A673 (cell line): ENCODE measurements around the gene SLCO2A1. TPM values are rescaled to one million over a fixed set of nuclear protein-coding genes. Genes with fewer than 3 reads are reported as not detected.
"Not testable (repeated sequence)": the region's sequence is repeated elsewhere in the genome, so short reads cannot be mapped to it uniquely, and the experiment has no call there.

ENCODE experiments used
- BruUV-seq: library from RNA; stranded (reverse); fragments of 400-500 nt; replicated peaks from 2 replicates; lab custom pipeline; 2021; lab: Mats Ljungman, UMichigan
- CTCF ChIA-PET: fragments of 300-600 bp; sonication (Branson Sonifier 250); formaldehyde crosslinking; loops from one replicate; lab custom pipeline; 2022; ENCODE audit warnings: antibody characterized with exemption; lab: Charles Lee
- POLR2A ChIA-PET: fragments of 300-600 bp; sonication (Branson Sonifier 250); formaldehyde crosslinking; loops from one replicate; lab custom pipeline; 2022; ENCODE audit warnings: antibody characterized with exemption; ENCODE audit not compliant: low non-redundant PET; lab: Charles Lee
- DNase-seq: peaks from one replicate; pipeline ENCODE4 v3.0.0-alpha.2; 2015; ENCODE audit warnings: low spot score
- H3K27ac ChIP-seq: fragments of 200-600 bp; sonication (generic); 2 replicates; pipeline ENCODE4 v1.5.1; 2016; ENCODE audit warnings: mixed run types, low read depth, mild to moderate bottlenecking, mixed read lengths, antibody characterized with exemption, low read length; ENCODE audit not compliant: poor library complexity, severe bottlenecking
- H3K27me3 ChIP-seq: fragments of 200-600 bp; sonication (generic); replicated peaks from 2 replicates; pipeline ENCODE4 v1.6.1; 2017; ENCODE audit warnings: mixed run types, low read depth, mild to moderate bottlenecking, mixed read lengths, antibody characterized with exemption, low read length; ENCODE audit not compliant: insufficient read depth, poor library complexity
- H3K36me3 ChIP-seq: fragments of 200-600 bp; sonication (generic); 2 replicates; pipeline ENCODE4 v1.6.1; 2016; ENCODE audit warnings: mixed run types, mild to moderate bottlenecking, mixed read lengths, antibody characterized with exemption, low read length; ENCODE audit not compliant: insufficient read depth, poor library complexity, severe bottlenecking
- H3K4me1 ChIP-seq: fragments of 200-600 bp; sonication (generic); 2 replicates; pipeline ENCODE4 v1.6.1; 2017; ENCODE audit warnings: mixed run types, mild to moderate bottlenecking, mixed read lengths, antibody characterized with exemption, low read length; ENCODE audit not compliant: insufficient read depth, poor library complexity, severe bottlenecking
- H3K4me3 ChIP-seq: fragments of 200-600 bp; sonication (generic); 2 replicates; pipeline ENCODE4 v1.5.1; 2016; ENCODE audit warnings: low read depth, mixed run types, mild to moderate bottlenecking, mixed read lengths, low read length; ENCODE audit not compliant: poor library complexity, severe bottlenecking
- H3K9me3 ChIP-seq: fragments of 200-600 bp; sonication (generic); 2 replicates; pipeline ENCODE4 v1.6.1; 2016; ENCODE audit warnings: mixed run types, low read depth, mild to moderate bottlenecking, mixed read lengths, antibody characterized with exemption, low read length; ENCODE audit not compliant: poor library complexity, severe bottlenecking
- EZH2 ChIP-seq: fragments of 200-600 bp; sonication (generic); IDR thresholded peaks from 2 replicates; pipeline ENCODE4 v1.6.1; 2017; ENCODE audit warnings: borderline replicate concordance, low read depth, mild to moderate bottlenecking, mixed read lengths, antibody characterized with exemption, low read length; ENCODE audit not compliant: poor library complexity, severe bottlenecking
- intact Hi-C: fragments of 100-400 bp; cut with micrococcal nuclease; formaldehyde crosslinking; loops from one replicate; pipeline ENCODE4 v1.10.0; 2022; ENCODE audit not compliant: unreplicated experiment
- total RNA-seq: library from RNA; stranded (reverse); gene quantifications from 2 replicates; pipeline ENCODE4 v1.2.3, GENCODE V29; 2021
- TF ChIP-seq, protein P1 (sequence below): fragments of 300-800, 200-600 bp; sonication (generic); conservative IDR thresholded peaks from 2 replicates; pipeline ENCODE4 v1.5.1; 2017; ENCODE audit warnings: low read depth, mild to moderate bottlenecking, antibody characterized with exemption, low read length, moderate library complexity, mixed read lengths

SLCO2A1 gene
- total RNA-seq, 1 experiment from 2014 or later, result not detected

DNA sequence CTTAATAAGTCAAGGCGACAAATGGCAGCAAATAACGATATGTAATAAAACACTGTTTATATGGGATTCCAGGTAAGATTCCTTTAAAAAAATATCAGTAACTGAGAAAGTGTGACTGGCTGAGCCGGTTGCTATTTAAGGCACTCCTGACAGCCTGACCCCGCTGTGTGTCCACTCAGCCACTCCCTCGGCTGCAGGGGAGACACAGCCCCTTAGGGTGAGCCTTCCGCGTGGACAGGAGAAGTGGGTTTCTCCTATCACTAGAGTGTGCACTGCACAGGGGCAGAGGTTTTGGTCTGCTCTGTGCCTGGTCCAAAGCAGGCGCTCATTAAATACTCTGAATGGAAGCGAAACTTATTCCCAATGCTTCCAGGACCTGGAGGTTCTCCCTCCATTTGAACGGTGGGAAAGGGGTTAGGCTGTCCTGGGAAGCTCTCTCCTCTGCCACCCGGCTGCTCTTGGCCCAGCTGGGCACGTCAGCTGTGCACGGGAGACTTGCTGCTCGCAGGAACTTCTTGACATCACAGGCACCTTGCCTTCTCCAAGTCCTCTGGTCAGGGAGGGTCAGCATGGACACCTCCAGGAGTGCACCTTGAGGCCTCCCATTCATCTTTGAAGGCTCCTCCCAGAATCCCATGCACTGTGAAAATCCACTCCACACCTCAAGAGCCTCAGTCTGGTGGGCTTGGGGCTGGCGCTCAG lies 43.3 kb upstream of the SLCO2A1 start:
- TF ChIP-seq, protein P1, sequence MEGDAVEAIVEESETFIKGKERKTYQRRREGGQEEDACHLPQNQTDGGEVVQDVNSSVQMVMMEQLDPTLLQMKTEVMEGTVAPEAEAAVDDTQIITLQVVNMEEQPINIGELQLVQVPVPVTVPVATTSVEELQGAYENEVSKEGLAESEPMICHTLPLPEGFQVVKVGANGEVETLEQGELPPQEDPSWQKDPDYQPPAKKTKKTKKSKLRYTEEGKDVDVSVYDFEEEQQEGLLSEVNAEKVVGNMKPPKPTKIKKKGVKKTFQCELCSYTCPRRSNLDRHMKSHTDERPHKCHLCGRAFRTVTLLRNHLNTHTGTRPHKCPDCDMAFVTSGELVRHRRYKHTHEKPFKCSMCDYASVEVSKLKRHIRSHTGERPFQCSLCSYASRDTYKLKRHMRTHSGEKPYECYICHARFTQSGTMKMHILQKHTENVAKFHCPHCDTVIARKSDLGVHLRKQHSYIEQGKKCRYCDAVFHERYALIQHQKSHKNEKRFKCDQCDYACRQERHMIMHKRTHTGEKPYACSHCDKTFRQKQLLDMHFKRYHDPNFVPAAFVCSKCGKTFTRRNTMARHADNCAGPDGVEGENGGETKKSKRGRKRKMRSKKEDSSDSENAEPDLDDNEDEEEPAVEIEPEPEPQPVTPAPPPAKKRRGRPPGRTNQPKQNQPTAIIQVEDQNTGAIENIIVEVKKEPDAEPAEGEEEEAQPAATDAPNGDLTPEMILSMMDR, result no peak
- no peak for TF ChIP-seq EZH2
- Histone ChIP-seq H3K9me3 (no peaks in the 10 kb centered on the region), H3K27me3 (no peaks in the 10 kb centered on the region), H3K4me3 (no peak overlapping the region), H3K4me1 (no peaks in the 10 kb centered on the region), H3K36me3 (no peaks in the 10 kb centered on the region), H3K27ac (no peak overlapping the region)
- ChIA-PET CTCF (no interaction called here), POLR2A (no interaction called here)
- intact Hi-C loops, result no loop called here
- no TSS peak for BruUV-seq
- DNase-seq, result no peak

DNA sequence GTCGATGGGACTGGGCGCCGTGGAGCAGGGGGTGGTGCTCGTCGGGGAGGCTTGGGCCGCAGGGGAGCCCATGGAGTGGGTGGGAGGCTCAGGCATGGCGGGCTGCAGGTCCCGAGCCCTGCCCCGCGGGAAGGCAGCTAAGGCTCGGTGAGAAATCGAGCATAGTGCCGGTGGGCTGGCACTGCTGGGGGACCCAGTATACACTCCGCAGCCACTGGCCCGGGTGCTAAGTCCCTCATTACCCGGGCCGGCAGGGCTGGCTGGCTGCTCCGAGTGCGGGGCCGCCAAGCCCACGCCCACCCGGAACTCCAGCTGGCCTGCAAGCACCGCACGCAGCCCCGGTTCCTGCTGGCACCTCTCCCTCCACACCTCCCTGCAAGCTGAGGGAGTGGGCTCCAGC lies 40.6 kb upstream of the SLCO2A1 start:
- BruUV-seq, POLR2A ChIA-PET, CTCF ChIA-PET: not testable (repeated sequence)

DNA sequence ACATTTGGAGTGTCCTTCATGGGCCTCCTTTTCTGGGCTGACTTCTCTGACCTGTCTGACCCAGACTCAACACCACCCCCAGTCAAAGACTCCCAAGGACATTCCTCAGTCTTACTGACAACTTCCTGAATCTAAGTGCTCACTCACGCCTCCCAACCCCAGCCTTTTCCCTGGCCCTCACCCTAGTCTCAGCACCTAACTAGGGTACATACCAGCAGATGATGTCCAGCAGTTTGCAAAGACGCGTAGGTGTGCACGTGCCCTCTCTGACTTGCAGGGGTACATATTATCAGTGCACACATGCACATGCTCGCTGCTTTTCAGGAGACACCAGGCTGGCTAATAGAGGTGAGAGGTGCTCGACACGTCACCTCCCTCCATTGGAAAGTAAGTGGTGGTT lies 38.7 kb upstream of the SLCO2A1 start:
- Histone ChIP-seq H3K36me3 (no peaks in the 10 kb centered on the region), H3K27ac (no peak overlapping the region), H3K9me3 (no peaks in the 10 kb centered on the region), H3K27me3 (no peaks in the 10 kb centered on the region), H3K4me3 (no peak overlapping the region), H3K4me1 (no peaks in the 10 kb centered on the region)
- TF ChIP-seq EZH2, result no peak
- TF ChIP-seq, protein P1, result no peak
- no peak for DNase-seq
- intact Hi-C loops, result no loop called here
- CTCF ChIA-PET, result no interaction called here
- no TSS peak for BruUV-seq
- POLR2A ChIA-PET, result no interaction called here

More for the DNA sequence above, 40.6 kb upstream of the SLCO2A1 start:
- H3K36me3 ChIP-seq, intact Hi-C loops, H3K4me1 ChIP-seq, H3K4me3 ChIP-seq, H3K9me3 ChIP-seq, H3K27ac ChIP-seq, H3K27me3 ChIP-seq, DNase-seq: not testable (repeated sequence)

DNA sequence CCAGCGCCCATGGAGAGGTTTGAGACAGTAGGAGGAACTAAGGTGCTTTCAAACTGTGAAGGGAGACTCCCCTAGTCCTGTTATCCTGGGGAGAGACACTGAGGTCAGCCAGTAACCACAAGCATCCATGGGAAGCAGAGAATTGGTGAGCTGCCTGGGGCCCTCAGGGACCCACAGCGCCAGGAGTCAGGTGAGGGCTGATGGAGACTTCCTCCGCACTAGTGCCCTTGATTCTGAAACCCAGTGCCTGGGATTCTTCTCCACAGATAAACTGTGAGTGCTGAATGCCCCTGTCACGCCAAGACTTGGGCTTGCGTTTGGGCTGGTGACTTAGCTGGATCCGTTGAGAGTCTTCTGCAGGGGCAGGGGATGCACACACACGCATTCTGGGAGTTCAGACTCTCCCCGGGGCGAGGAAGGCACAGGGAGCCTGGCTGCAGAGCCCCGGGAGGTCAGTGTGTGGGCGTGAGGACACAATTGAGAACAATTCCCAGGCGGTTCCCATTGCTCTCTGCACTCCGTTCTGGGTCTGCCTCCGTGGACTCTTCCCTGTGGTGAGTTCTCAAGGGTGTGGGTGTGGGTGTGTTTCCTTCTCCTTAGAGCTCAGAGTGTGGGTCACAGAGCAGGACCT lies 37.9 kb upstream of the SLCO2A1 start:
- ChIA-PET CTCF (no interaction called here), POLR2A (no interaction called here)
- peaks cover under 1% of the 10 kb centered on the region for H3K27me3 ChIP-seq
- H3K27ac ChIP-seq, result no peak overlapping the region
- intact Hi-C loops, result no loop called here
- no peaks in the 10 kb centered on the region for H3K36me3 ChIP-seq
- no peak for DNase-seq
- no peak overlapping the region for H3K4me3 ChIP-seq
- no peaks in the 10 kb centered on the region for H3K9me3 ChIP-seq
- no peaks in the 10 kb centered on the region for H3K4me1 ChIP-seq
- TF ChIP-seq, protein P1, result no peak
- TF ChIP-seq EZH2, result no peak
- no TSS peak for BruUV-seq
